Erythroblast (primary cell): ENCODE data around the gene TAF11L6.

Experiments used
- GATA1 ChIP-seq: IDR thresholded peaks from 2 replicates; pipeline ENCODE4 v1.6.1; 2011; ENCODE audit warnings: low read depth, mild to moderate bottlenecking, control low read depth, low read length, moderate library complexity
- POLR2A ChIP-seq: IDR thresholded peaks from 2 replicates; pipeline ENCODE4 v1.6.1; 2011; ENCODE audit warnings: mild to moderate bottlenecking, low read length

GRCh38 chr5:17481378-17481777 lies 47.1 kb upstream of the TAF11L6 start:
- TF ChIP-seq POLR2A (no peak), GATA1 (no peak)
